HL-60/S4 treated with phorbol 12-myristate 13-acetate at 8.2 ng/mL for 4 days and 3 days (cell line): ENCODE data around the gene STARD9.
"Not testable (repeated sequence)": the region's sequence is repeated elsewhere in the genome, so short reads cannot be mapped to it uniquely, and the experiment has no call there.

Experiments
- in situ Hi-C: fragments of 300-500 bp; cut with MboI; formaldehyde crosslinking; loops from 2 replicates; pipeline ENCODE4 v1.15.0; 2022; ENCODE audit warnings: low sequenced_read_pairs

The STARD9 gene

GRCh38 chr15:42575188-42576039, at the start of gene STARD9:
Gene STARD9 (plus strand): TSS chr15:42575606. CDS start chr15:42575716, 110 bp downstream.
- in situ Hi-C loops, result no loop called here

- in situ Hi-C loops, result no loop called here
Observed at GRCh38 chr15:42528970-42529369, 46.4 kb upstream of the STARD9 start.

DNA sequence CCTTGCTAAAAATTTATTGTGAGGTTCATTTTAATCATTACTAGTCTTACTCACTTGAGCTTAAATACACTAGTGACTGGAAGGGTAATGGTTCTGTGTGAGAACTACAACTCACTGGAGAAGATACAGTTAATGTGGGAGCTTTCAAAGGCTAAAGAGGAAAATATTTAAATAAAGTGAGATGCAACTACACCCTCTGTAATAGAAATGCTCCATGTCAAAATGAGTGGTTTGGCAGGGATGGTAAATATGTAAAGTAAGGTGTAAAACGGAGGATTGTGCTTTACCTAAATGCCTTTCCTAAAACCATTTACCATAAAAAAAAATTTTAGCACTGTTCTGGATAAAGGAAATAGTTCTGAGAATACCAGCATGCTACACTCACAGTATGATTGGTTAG, 42.2 kb upstream of the STARD9 start:
- in situ Hi-C loops, result no loop called here

GRCh38 chr15:42544853-42545629, 30.4 kb upstream of the STARD9 start:
- in situ Hi-C loops, result no loop called here

DNA sequence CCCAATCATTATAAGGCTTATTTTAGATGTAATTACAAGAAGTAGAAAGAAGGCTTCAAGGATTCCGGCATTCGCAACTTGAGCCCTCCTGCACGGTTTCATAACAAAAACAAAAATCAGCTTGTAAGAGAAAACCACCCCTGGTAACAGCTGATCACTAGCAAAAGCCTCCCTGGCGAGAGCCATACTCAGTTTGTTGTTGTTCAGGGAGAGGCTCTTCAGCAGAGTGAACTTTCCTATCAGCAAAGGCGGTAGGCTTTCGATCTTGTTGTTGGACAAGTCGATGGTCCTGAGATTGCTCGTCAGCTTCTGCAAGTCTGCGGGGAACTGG, 27.5 kb upstream of the STARD9 start:
- in situ Hi-C loops, result no loop called here

- in situ Hi-C loops, result no loop called here
Observed at GRCh38 chr15:42548249-42549031, 27.0 kb upstream of the STARD9 start, which contains the start of the genes HAUS2 and LRRC57. Gene HAUS2 (plus strand): TSS chr15:42548838. CDS start chr15:42548873, 35 bp downstream. Gene LRRC57 (minus strand): TSS chr15:42548793. CDS start chr15:42548434, 359 bp downstream.

DNA sequence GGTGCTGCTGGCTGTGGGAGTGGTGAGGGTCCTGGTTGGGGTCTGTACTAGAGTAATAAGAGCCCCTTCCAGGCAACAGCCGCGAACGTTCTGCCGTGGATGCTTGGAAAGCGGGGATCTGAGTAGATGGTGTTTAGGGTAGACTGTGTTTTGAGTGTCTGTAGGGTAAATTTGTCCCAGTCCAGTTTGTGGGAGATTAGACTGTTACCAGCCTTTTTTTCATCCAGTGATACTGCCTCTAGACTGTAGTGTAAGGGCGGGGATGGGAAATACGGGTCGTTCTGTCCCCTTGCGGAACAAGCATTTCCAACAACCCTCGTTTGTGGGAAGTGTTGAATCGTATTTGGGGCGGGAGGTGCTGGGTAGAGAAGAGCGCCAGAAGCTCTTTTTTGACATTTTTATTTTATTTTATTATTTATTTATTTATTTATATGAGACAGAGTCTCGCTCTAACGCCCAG, 26.3 kb upstream of the STARD9 start:
- in situ Hi-C loops, result no loop called here

GRCh38 chr15:42549741-42550392, 25.5 kb upstream of the STARD9 start:
- in situ Hi-C loops, result no loop called here

- in situ Hi-C loops, result no loop called here
Observed at GRCh38 chr15:42553554-42553953, 21.9 kb upstream of the STARD9 start.

DNA sequence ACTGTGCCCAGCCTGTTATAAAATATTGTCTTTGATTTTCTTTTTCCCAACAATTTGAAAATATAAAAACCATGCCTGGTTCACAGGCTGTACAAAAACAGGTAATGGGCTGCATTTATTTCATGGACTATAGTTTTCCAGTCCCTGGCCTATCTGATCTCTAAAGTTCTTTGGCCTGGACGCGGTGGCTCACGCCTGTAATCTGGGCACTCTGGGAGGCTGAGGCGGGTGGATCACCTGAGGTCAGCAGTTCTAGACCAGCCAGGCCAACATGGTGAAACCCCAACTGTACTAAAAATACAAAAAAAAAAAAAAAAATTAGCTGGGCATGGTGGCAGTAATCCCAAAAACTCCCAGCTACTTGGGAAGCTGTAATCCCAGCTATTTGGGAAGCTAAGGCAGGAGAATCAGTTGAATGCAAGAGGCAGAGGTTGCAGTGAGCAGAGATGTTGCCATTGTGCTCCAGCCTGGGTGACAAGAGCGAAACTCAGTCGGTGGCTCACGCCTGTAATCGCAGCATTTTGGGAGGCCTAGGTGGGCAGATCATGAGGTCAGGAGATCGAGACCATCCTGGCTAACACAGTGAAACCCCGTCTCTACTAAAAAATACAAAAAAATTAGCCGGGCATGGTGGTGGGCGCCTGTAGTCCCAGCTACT, 18.7 kb upstream of the STARD9 start:
- in situ Hi-C loops, result not testable (repeated sequence)

- in situ Hi-C loops, result no loop called here
Observed at GRCh38 chr15:42558739-42559138, 16.7 kb upstream of the STARD9 start.

DNA sequence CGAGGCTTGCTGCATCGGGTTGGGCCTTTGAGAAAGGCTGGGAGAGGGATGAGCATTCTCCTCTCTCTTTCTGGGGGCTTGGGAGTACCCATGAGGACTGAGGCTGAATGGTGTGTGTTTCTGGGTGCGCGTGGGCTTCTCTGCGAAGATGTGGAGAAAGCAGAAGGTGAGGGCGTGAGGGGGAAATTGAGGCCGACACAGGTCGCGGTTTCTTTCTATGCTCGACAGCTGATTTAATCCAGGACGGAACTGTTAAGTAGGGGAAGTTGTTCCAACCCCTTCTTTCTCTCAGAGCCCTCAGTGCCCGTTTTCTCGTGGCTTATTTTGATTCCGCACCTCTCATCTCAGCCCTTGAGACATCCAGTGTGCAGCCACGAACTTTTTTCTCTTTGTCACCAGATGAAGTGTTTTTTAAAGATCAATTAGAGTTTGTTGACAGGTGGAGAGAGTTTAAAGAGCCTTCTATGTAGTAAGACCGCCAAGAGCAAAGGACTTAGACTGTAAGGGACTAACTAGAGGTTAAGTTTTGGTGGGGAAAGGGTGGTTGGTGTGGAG, 711 bp downstream of the STARD9 start:
- in situ Hi-C loops, result no loop called here

- in situ Hi-C loops, result no loop called here
Observed at GRCh38 chr15:42576776-42577175, 1.4 kb downstream of the STARD9 start.

GRCh38 chr15:42577514-42578031, 2.2 kb downstream of the STARD9 start:
- in situ Hi-C loops, result no loop called here

DNA sequence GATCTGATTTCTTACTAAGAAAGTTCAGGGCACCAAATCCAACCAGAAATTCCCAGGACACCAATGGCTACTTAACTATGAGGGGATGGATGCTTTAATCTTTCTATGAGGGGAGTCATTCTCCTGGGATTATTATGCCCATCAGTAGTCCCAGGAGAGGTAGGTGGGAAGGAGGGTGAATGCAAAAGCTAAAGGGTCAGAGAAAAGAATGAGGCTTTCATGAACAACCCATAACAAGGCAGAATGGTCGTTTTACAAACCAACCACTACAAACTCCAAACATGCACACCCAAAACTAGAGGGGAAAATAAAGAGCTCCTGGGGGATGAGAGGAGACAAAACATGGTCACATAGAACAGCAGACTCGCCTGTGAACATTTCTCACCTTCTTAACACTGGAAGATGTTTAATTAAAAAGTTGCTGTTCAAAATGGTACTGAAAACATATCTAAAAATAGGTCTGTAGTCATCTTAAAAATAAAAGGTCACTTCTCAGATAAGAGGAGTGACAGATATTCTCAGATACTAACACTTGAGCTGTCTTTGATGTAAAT, 3.7 kb downstream of the STARD9 start:
- in situ Hi-C loops, result no loop called here

DNA sequence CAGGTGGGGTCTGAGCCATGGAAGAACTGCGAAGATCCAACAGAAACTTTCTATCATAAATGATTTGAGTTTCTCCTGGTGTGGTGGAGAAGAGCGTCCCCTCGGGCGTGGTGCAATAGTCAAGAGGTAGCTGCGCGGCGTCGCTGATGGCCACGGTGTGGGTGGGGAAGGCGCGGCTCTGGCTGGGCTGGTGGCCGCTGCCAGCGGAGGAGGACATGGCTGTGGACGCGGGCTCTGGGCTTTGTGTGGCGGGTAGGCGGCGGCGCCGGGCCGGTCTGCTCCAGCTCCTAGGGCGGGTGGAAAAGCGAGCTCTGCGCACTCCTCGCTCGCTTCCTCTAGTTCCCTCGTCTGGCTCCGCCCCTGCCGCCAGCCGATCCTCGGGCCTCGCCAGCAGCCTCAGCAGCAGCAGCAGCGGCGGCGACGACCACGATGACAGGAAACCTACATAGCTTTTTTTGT, 5.9 kb downstream of the STARD9 start:
- in situ Hi-C loops, result no loop called here

- in situ Hi-C loops, result no loop called here
Observed at GRCh38 chr15:42582569-42583375, 7.4 kb downstream of the STARD9 start.

DNA sequence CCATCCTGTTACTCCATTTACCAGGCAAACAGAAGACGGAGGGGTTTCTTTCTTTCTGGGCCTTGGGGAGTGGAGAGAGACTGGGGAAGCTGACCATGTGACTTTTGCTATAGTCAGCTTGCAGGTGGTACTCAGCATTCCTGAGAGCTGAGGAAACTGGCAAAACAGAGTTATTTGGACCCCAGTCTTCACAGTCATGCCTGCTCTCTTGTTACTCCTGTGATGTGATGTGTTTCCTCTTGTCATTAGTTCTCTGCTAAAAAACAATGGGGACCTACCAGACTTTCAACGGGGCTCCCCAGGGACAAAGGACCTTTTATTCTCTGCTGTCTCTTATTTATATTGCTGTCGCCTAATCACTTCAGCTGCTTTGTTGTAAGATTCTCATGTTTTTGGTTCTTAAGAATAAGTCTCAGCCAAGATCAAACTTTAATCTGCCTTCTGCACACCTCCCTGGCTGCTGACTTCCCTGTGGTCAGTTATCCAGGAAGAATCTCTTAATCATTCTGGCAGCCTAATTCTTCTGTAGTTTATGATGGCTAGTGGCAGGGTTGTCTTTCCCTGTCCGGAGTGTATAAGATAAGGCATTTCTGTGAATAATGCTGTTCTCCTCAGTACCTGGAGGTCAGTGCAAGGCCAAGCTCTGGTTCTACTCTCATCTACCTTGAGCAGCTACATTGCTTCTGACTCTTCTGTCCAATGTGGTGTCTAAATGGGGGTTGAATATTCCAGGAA, 8.8 kb downstream of the STARD9 start:
- in situ Hi-C loops, result no loop called here
